GM15510 (cell line): ENCODE measurements around the gene SYT17.

Source experiments
- POLR2A ChIP-seq: IDR thresholded peaks from 3 replicates; pipeline ENCODE4 v1.6.1; 2011; ENCODE audit warnings: borderline replicate concordance; ENCODE audit not compliant: insufficient read length; ENCODE audit errors: extremely low read depth

Gene SYT17

GRCh38 chr16:19236561-19237209, 68.6 kb downstream of the SYT17 start:
- no peak for TF ChIP-seq POLR2A

GRCh38 chr16:19238406-19238805, 70.4 kb downstream of the SYT17 start:
- no peak for TF ChIP-seq POLR2A

GRCh38 chr16:19239511-19240155, 71.6 kb downstream of the SYT17 start:
- TF ChIP-seq POLR2A: no peak

GRCh38 chr16:19240494-19240893, 72.5 kb downstream of the SYT17 start:
- no peak for TF ChIP-seq POLR2A

- TF ChIP-seq POLR2A: no peak
Measured at GRCh38 chr16:19241512-19241911, 73.5 kb downstream of the SYT17 start.

GRCh38 chr16:19242186-19242585, 74.1 kb downstream of the SYT17 start:
- no peak for TF ChIP-seq POLR2A

GRCh38 chr16:19242987-19243575, 75.0 kb downstream of the SYT17 start:
- no peak for TF ChIP-seq POLR2A

GRCh38 chr16:19245326-19245925, 77.4 kb downstream of the SYT17 start:
- TF ChIP-seq POLR2A: no peak

GRCh38 chr16:19252904-19253303, 84.9 kb downstream of the SYT17 start:
- no peak for TF ChIP-seq POLR2A

- TF ChIP-seq POLR2A: no peak
Measured at GRCh38 chr16:19254611-19255010, 86.6 kb downstream of the SYT17 start.

GRCh38 chr16:19264123-19264673, 96.2 kb downstream of the SYT17 start:
- no peak for TF ChIP-seq POLR2A

GRCh38 chr16:19265380-19265930, 97.4 kb downstream of the SYT17 start:
- TF ChIP-seq POLR2A: no peak

GRCh38 chr16:19266774-19267173, 98.7 kb downstream of the SYT17 start:
- TF ChIP-seq POLR2A: no peak

GRCh38 chr16:19269098-19269497, 101.1 kb downstream of the SYT17 start:
- TF ChIP-seq POLR2A: no peak

- no peak for TF ChIP-seq POLR2A
Measured at GRCh38 chr16:19274165-19274797, 106.2 kb downstream of the SYT17 start.

GRCh38 chr16:19278403-19278802, 110.4 kb downstream of the SYT17 start:
- TF ChIP-seq POLR2A: no peak

GRCh38 chr16:19281246-19281645, 113.2 kb downstream of the SYT17 start:
- no peak for TF ChIP-seq POLR2A
